ENCODE measurements around the gene PRELID1. TPM values are rescaled to one million over a fixed set of nuclear protein-coding genes. Genes with fewer than 3 reads are reported as not detected.

The PRELID1 gene
- total RNA-seq, 3 donors from 2014 or later (not counting 1 experiment from before 2014, with no cell fraction given) = 76.6 to 99.3 (median 91.6) TPM

DNA sequence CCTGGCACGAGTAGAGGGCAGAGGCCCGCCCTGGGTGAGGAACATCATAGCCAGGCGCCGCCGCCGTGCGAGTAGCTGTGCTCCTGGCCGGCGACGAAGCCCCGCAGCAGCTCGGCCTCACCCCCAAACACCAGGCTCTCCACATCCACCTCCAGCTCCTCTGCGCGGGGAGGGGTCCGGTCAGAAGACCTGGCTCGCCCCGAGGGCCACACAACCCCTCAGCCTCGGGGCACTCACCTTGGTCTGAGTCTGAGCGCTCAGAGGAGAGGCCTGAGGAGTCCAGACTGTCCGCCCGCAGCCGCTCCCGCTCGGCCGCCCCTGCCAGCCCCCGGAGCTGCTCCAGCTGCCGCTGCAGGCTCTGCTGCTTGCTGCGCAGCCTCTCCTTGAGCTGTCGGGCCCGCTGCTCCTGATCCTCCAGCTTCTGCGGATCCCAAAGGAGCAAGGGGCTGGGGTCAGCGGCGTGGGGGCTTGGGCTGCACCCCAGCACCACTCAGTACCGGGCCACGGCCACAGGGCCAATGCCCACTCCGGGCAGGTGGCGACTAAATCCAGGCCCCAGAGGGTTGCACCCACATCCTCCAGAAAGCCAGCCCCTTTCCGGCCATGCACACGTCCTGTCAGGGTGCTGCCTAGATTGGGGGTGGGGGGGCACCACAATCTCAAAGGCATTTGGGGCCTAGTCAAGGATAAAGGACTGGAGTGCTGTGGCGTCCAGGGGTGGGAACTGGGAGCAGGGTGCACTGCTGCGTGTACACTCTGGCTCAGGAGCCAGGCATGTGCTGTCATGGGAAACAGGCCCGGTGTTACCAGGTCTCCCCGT is 4.2 kb downstream of the PRELID1 start:
- H3K36me3 Mint-ChIP-seq = no peaks in the 10 kb centered on the region
- H3K4me3 Mint-ChIP-seq = peak overlapping the region; percentile 28
- H3K27me3 ChIP-seq (ENCODE audit: control insufficient read depth, insufficient read depth, low read length) = no peaks in the 10 kb centered on the region
- H3K9me3 ChIP-seq (ENCODE audit: control insufficient read depth, insufficient read depth, low read length) = no peaks in the 10 kb centered on the region
- peak overlapping the region; percentile 44 for H3K27ac ChIP-seq (ENCODE audit: low read length)
- no peak for ATAC-seq
- peak overlapping the region; percentile 66 to 89 for H3K27ac Mint-ChIP-seq
- H3K4me3 ChIP-seq (ENCODE audit: low read length) = peak overlapping the region; percentile 20
- DNase-seq = no peak
- peaks cover 24% of the 10 kb centered on the region for H3K36me3 ChIP-seq (ENCODE audit: control insufficient read depth, insufficient read depth, low read length)
- no peaks in the 10 kb centered on the region for H3K9me3 Mint-ChIP-seq
- no peak for TF ChIP-seq CTCF (IDR thresholded peaks at IDR 0.05)
- peaks cover 55 to 77% of the 10 kb centered on the region in 2 donors for H3K4me1 Mint-ChIP-seq
- 80% methylated on average over 43 of the region's 43 CpGs for WGBS (ENCODE audit: insufficient coverage)
- intact Hi-C loops (cut with micrococcal nuclease) = no loop called here
- H3K4me1 ChIP-seq (ENCODE audit: control insufficient read depth, insufficient read depth, low read length) = peaks cover 89% of the 10 kb centered on the region
- H3K27me3 Mint-ChIP-seq (ENCODE audit: low read depth in 2 of 2) = no peaks in the 10 kb centered on the region

GRCh38 chr5:177308740-177309139 is 5.1 kb downstream of the PRELID1 start:
- ATAC-seq (no peak), DNase-seq (no peak)
- Histone ChIP-seq H3K4me3 (ENCODE audit: low read length) (no peak overlapping the region), H3K4me1 (ENCODE audit: control insufficient read depth, insufficient read depth, low read length) (peaks cover 92% of the 10 kb centered on the region), H3K27ac (ENCODE audit: low read length) (peak overlapping the region; percentile 56), H3K27me3 (ENCODE audit: control insufficient read depth, insufficient read depth, low read length) (no peaks in the 10 kb centered on the region), H3K36me3 (ENCODE audit: control insufficient read depth, insufficient read depth, low read length) (peaks cover 24% of the 10 kb centered on the region), H3K9me3 (ENCODE audit: control insufficient read depth, insufficient read depth, low read length) (no peaks in the 10 kb centered on the region)
- intact Hi-C loops (cut with micrococcal nuclease) = no loop called here
- no peaks in the 10 kb centered on the region for H3K9me3 Mint-ChIP-seq
- H3K4me3 Mint-ChIP-seq = peak overlapping the region; percentile 66
- H3K27me3 Mint-ChIP-seq (ENCODE audit: low read depth in 2 of 2) = no peaks in the 10 kb centered on the region
- H3K4me1 Mint-ChIP-seq = peaks cover 57 to 69% of the 10 kb centered on the region in 2 donors
- no peak for TF ChIP-seq CTCF (IDR thresholded peaks at IDR 0.05)
- peak overlapping the region; percentile 47 to 82 for H3K27ac Mint-ChIP-seq
- 92% methylated on average over 11 of the region's 11 CpGs for WGBS (ENCODE audit: insufficient coverage)
- H3K36me3 Mint-ChIP-seq = no peaks in the 10 kb centered on the region

DNA sequence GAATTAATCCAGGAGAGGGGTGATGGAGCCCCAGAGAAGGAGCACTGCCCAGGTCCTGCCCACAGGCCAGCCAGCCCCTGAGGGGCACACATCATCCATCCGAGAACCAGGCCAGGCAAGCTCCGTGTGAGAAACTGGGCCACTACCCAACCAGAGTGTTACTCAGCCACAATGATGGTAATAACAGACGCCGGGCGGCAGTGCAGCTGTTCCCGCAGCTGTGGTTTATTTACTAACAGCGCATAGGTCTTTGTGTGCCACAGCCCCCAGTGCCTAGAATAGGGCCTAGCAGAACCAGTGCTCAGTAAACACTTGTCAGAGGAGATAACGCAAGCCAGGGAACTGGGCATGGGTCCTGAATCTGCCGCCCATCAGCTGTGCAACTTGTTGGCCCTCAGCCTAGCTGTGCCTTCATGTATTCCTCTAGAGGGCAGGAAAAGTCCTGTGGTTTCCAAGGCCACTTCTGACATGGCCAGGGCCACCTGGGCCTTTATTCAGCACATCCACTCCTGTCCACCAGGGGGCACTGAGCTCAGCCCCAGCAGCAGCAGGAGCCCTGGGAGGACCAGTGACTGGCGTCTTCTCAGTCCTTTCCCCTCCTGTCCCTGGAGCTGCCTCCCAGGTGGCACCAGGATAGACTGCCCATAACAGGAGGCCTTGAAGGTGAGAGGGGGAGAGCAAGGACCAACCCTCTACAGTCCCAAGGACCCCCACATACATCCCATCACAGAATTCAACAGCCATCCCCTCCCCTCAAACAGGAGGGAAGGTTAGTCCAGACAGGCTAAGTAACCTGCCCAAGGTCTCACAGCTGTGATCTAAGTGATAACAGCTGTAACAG is 6.0 kb downstream of the PRELID1 start:
- Histone ChIP-seq H3K27me3 (ENCODE audit: control insufficient read depth, insufficient read depth, low read length) (no peaks in the 10 kb centered on the region), H3K9me3 (ENCODE audit: control insufficient read depth, insufficient read depth, low read length) (no peaks in the 10 kb centered on the region), H3K36me3 (ENCODE audit: control insufficient read depth, insufficient read depth, low read length) (peaks cover 24% of the 10 kb centered on the region), H3K4me3 (ENCODE audit: low read length) (no peak overlapping the region), H3K27ac (ENCODE audit: low read length) (peak overlapping the region; percentile 56), H3K4me1 (ENCODE audit: control insufficient read depth, insufficient read depth, low read length) (peaks cover 85% of the 10 kb centered on the region)
- Mint-ChIP-seq H3K9me3 (no peaks in the 10 kb centered on the region), H3K27ac (peak overlapping the region; percentile 47 to 82), H3K4me3 (peak overlapping the region; percentile 66), H3K4me1 (peaks cover 49 to 61% of the 10 kb centered on the region in 2 donors), H3K36me3 (no peaks in the 10 kb centered on the region), H3K27me3 (ENCODE audit: low read depth in 2 of 2) (no peaks in the 10 kb centered on the region)
- 43% methylated on average over 10 of the region's 10 CpGs for WGBS (ENCODE audit: insufficient coverage)
- DNase-seq = peak; percentile 65 to 88
- intact Hi-C loops (cut with micrococcal nuclease) = loop anchor here (5.0 kb wide), 1 partner anchor 48 kb away; the partner anchor contains the start of gene RGS14
- peak; percentile 28 to 52 (median 28) for ATAC-seq
- peak; percentile 79 for TF ChIP-seq CTCF (IDR thresholded peaks at IDR 0.05)
